ENCODE results near the gene TANGO2. TPM values are rescaled to one million over a fixed set of nuclear protein-coding genes. Genes with fewer than 3 reads are reported as not detected.

TANGO2 gene
- total and polyA plus RNA-seq, 3 donors from 2014 or later, result 13.5 to 21.5 (median 19.0) TPM

- intact Hi-C loops (cut with DNase I; ENCODE audit: low total_unique reads), result no loop called here
- H3K36me3 ChIP-seq (ENCODE audit: low read depth, missing control alignments), result no peaks in the 10 kb centered on the region
- WGBS, 2 donors, result 95 to 100% methylated on average over 1 to 7 of the region's 7 CpGs
- no peak overlapping the region for H3K27ac ChIP-seq
- no peak for DNase-seq
- H3K9me3 ChIP-seq, result no peaks in the 10 kb centered on the region
- H3K4me1 ChIP-seq, result no peaks in the 10 kb centered on the region
- TF ChIP-seq CTCF (IDR thresholded peaks at IDR 0.05) (no peak), POLR2A (IDR thresholded peaks at IDR 0.05) (no peak)
- H3K4me3 ChIP-seq, result no peak overlapping the region
- no peaks in the 10 kb centered on the region for H3K27me3 ChIP-seq
These were observed 23.1 kb downstream of the TANGO2 start for GRCh38 chr22:20043997-20044342.

GRCh38 chr22:20044495-20045151 is 23.7 kb downstream of the TANGO2 start:
- no peak for TF ChIP-seq CTCF (IDR thresholded peaks at IDR 0.05)
- no peak for TF ChIP-seq POLR2A (IDR thresholded peaks at IDR 0.05)
- Histone ChIP-seq H3K36me3 (ENCODE audit: low read depth, missing control alignments) (no peaks in the 10 kb centered on the region), H3K9me3 (no peaks in the 10 kb centered on the region), H3K4me3 (no peak overlapping the region), H3K27ac (no peak overlapping the region), H3K27me3 (no peaks in the 10 kb centered on the region), H3K4me1 (no peaks in the 10 kb centered on the region)
- WGBS, 2 donors, result 92 to 93% methylated on average over 10 of the region's 10 CpGs
- no peak for DNase-seq
- intact Hi-C loops (cut with DNase I; ENCODE audit: low total_unique reads), result no loop called here

- intact Hi-C loops (cut with DNase I; ENCODE audit: low total_unique reads), result no loop called here
- H3K27ac ChIP-seq, result no peak overlapping the region
- no peak for TF ChIP-seq POLR2A (IDR thresholded peaks at IDR 0.05)
- no peak for TF ChIP-seq CTCF (IDR thresholded peaks at IDR 0.05)
- H3K36me3 ChIP-seq (ENCODE audit: low read depth, missing control alignments), result no peaks in the 10 kb centered on the region
- DNase-seq, result no peak
- H3K4me3 ChIP-seq, result no peak overlapping the region
- H3K9me3 ChIP-seq, result no peaks in the 10 kb centered on the region
- WGBS, 2 donors, result 88 to 92% methylated on average over 4 of the region's 4 CpGs
- no peaks in the 10 kb centered on the region for H3K27me3 ChIP-seq
- no peaks in the 10 kb centered on the region for H3K4me1 ChIP-seq
These were observed 25.8 kb downstream of the TANGO2 start for GRCh38 chr22:20046730-20047129.

- TF ChIP-seq POLR2A (IDR thresholded peaks at IDR 0.05), result no peak
- Histone ChIP-seq H3K27ac (no peak overlapping the region), H3K9me3 (no peaks in the 10 kb centered on the region), H3K27me3 (no peaks in the 10 kb centered on the region), H3K36me3 (ENCODE audit: low read depth, missing control alignments) (no peaks in the 10 kb centered on the region), H3K4me1 (no peaks in the 10 kb centered on the region), H3K4me3 (no peak overlapping the region)
- no peak for DNase-seq
- 86 to 88% methylated on average over 1 to 6 of the region's 6 CpGs for WGBS, 2 donors
- intact Hi-C loops (cut with DNase I; ENCODE audit: low total_unique reads), result no loop called here
These were observed 31.0 kb downstream of the TANGO2 start for GRCh38 chr22:20051927-20052308.

GRCh38 chr22:20052309-20053259 is 31.7 kb downstream of the TANGO2 start:
- no peak overlapping the region for H3K4me3 ChIP-seq
- no peaks in the 10 kb centered on the region for H3K27me3 ChIP-seq
- TF ChIP-seq CTCF (IDR thresholded peaks at IDR 0.05) (no peak), POLR2A (IDR thresholded peaks at IDR 0.05) (no peak)
- no peaks in the 10 kb centered on the region for H3K9me3 ChIP-seq
- intact Hi-C loops (cut with DNase I; ENCODE audit: low total_unique reads), result no loop called here
- no peaks in the 10 kb centered on the region for H3K36me3 ChIP-seq (ENCODE audit: low read depth, missing control alignments)
- H3K27ac ChIP-seq, result no peak overlapping the region
- no peaks in the 10 kb centered on the region for H3K4me1 ChIP-seq
- WGBS, 2 donors, result 90 to 93% methylated on average over 22 to 26 of the region's 26 CpGs
- DNase-seq, result no peak
